Measurements from ENCODE around the gene UNC45A. TPM values are rescaled to one million over a fixed set of nuclear protein-coding genes. Genes with fewer than 3 reads are reported as not detected.
A peak's percentile ranks its signal among the peaks of the same experiment; 100 is the strongest.
"Not testable (repeated sequence)": the region's sequence is repeated elsewhere in the genome, so short reads cannot be mapped to it uniquely, and the experiment has no call there.

Gene UNC45A
- total RNA-seq, 1 donor from 2014 or later = 30.3 TPM

DNA sequence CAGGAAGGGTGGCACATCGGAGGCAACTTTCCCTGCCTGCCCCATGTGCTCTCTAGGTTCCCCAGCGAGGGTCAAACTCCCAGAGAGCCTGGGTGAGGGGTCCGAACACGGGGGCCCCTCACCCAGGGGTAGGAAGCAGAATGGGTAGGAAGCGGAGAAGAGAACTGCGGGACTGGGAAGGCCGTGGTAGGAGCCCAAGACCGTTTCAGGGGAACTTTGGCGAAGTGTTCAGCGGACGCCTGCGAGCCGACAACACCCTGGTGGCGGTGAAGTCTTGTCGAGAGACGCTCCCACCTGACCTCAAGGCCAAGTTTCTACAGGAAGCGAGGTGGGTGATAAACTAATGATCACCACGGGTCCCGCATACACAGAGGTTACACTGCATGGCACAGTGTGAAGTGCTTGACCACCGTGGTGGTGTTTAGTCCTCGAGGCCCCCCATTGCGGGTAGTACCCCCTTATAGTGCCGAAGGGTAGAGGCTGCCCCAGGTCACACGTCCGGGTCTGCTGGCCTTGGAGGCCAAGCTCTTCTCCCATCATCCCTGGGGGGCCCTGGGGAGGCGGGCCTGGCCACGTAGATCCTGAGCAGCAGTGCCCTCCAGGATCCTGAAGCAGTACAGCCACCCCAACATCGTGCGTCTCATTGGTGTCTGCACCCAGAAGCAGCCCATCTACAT is 42.4 kb upstream of the UNC45A start:
- no peak overlapping the region for H3K27ac ChIP-seq (ENCODE audit: low read depth, low read length)
- peaks cover 0 to 4% (median 2%) of the 10 kb centered on the region in 3 donors for H3K4me1 ChIP-seq (ENCODE audit: control insufficient read depth in 3 of 3, insufficient read depth in 3 of 3, low read length in 3 of 3)
- H3K9ac ChIP-seq (ENCODE audit: low read depth in 1 of 3, low read length in 3 of 3) = no peak overlapping the region
- no peaks in the 10 kb centered on the region for H3K27me3 ChIP-seq (ENCODE audit: control insufficient read depth in 3 of 3, insufficient read depth in 3 of 3, low read length in 3 of 3)
- H3K36me3 ChIP-seq (ENCODE audit: control insufficient read depth in 3 of 3, insufficient read depth in 3 of 3, low read length in 3 of 3) = peaks cover 27 to 54% (median 30%) of the 10 kb centered on the region in 3 donors
- H3K4me3 ChIP-seq (ENCODE audit: low read length in 3 of 3) = no peak overlapping the region
- no peaks in the 10 kb centered on the region for H3K9me3 ChIP-seq (ENCODE audit: control insufficient read depth in 3 of 3, low read length in 3 of 3)

DNA sequence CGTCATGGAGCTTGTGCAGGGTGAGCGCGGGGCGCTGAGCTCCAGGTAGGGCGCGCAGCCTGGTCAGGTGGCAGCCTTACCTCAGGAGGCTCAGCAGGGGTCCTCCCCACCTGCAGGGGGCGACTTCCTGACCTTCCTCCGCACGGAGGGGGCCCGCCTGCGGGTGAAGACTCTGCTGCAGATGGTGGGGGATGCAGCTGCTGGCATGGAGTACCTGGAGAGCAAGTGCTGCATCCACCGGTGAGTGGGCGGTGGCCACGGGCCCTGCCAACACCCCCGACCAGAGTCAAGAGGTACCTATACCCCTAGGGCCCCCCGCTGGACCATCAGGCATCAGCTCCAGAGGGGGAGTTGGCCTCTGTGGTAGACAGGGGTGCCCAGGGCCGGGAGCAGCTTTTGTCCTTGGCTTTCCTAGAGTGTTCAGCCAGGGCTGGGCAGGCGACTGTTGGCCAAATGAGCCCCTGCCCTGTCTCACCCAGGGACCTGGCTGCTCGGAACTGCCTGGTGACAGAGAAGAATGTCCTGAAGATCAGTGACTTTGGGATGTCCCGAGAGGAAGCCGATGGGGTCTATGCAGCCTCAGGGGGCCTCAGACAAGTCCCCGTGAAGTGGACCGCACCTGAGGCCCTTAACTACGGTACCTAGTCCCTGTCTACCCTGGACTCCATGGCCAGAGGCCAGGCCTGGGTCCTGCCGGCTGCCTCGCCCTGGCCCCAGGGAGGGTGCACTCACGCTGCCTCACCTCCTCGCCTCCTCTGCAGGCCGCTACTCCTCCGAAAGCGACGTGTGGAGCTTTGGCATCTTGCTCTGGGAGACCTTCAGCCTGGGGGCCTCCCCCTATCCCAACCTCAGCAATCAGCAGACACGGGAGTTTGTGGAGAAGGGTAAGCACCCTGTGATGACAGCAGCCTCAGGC is 41.7 kb upstream of the UNC45A start:
- Histone ChIP-seq H3K27ac (ENCODE audit: low read depth, low read length) (no peak overlapping the region), H3K4me3 (ENCODE audit: low read length in 3 of 3) (no peak overlapping the region), H3K4me1 (ENCODE audit: control insufficient read depth in 3 of 3, insufficient read depth in 3 of 3, low read length in 3 of 3) (peaks cover 0 to 4% (median 2%) of the 10 kb centered on the region in 3 donors), H3K9me3 (ENCODE audit: control insufficient read depth in 3 of 3, low read length in 3 of 3) (no peaks in the 10 kb centered on the region), H3K9ac (ENCODE audit: low read depth in 1 of 3, low read length in 3 of 3) (no peak overlapping the region), H3K27me3 (ENCODE audit: control insufficient read depth in 3 of 3, insufficient read depth in 3 of 3, low read length in 3 of 3) (no peaks in the 10 kb centered on the region), H3K36me3 (ENCODE audit: control insufficient read depth in 3 of 3, insufficient read depth in 3 of 3, low read length in 3 of 3) (peaks cover 27 to 54% (median 29%) of the 10 kb centered on the region in 3 donors)

DNA sequence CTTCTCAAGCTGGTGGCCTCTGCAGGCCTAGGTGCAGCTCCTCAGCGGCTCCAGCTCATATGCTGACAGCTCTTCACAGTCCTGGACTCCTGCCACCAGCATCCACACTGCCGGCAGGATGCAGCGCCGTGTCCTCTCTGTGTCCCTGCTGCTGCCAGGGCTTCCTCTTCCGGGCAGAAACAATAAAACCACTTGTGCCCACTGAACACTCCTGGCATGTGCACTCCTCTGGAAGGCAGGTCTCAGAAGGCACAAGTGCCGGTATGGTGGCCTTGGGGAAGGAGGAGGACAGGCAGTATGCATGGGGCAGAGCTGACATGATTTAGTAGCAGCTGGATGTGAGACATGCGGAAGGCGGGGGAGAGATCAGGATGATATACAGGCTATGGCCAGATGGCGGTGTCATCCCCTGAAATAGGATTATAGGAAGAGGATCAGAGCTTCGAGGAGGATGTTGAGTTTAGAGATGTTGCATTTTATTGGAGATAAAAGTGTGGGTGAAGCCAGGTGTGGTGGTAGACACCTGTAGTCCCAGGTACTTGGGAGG is 39.4 kb upstream of the UNC45A start:
- Histone ChIP-seq H3K27me3 (ENCODE audit: control insufficient read depth in 3 of 3, insufficient read depth in 3 of 3, low read length in 3 of 3) (no peaks in the 10 kb centered on the region), H3K27ac (ENCODE audit: low read depth, low read length) (no peak overlapping the region), H3K4me3 (ENCODE audit: low read length in 3 of 3) (no peak overlapping the region), H3K36me3 (ENCODE audit: control insufficient read depth in 3 of 3, insufficient read depth in 3 of 3, low read length in 3 of 3) (peaks cover 20 to 42% (median 20%) of the 10 kb centered on the region in 3 donors), H3K4me1 (ENCODE audit: control insufficient read depth in 3 of 3, insufficient read depth in 3 of 3, low read length in 3 of 3) (peaks cover 0 to 4% (median 2%) of the 10 kb centered on the region in 3 donors), H3K9ac (ENCODE audit: low read depth in 1 of 3, low read length in 3 of 3) (no peak overlapping the region), H3K9me3 (ENCODE audit: control insufficient read depth in 3 of 3, low read length in 3 of 3) (no peaks in the 10 kb centered on the region)

DNA sequence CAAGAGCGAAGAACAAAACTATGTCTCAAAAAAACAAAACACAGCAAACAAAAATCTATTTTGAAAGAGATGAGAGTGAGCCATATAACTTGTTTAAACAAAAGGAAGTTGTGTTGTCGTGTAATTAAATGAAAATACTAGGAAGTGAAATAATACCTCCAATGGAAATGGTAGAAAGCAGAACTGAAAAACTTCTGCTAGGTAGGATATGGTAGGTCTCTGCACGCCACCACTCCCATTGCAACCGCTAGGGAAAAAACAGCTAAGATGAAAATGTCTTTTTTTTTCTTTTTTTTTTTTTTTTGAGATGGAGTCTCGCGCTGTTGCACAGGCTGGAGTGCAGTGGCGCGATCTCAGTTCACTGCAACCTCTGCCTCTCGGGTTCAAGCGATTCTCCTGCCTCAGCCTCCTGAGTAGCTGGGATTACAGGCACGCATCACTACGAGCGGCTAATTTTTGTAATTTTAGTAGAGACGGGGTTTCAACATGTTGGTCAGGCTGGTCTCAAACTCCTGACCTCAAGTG is 37.9 kb upstream of the UNC45A start:
- not testable (repeated sequence) for H3K9me3 ChIP-seq (ENCODE audit: control insufficient read depth in 3 of 3, low read length in 3 of 3); H3K4me3 ChIP-seq (ENCODE audit: low read length in 3 of 3); H3K27me3 ChIP-seq (ENCODE audit: control insufficient read depth in 3 of 3, insufficient read depth in 3 of 3, low read length in 3 of 3); H3K27ac ChIP-seq (ENCODE audit: low read depth, low read length); H3K9ac ChIP-seq (ENCODE audit: low read depth in 1 of 3, low read length in 3 of 3)
- Histone ChIP-seq H3K4me1 (ENCODE audit: control insufficient read depth in 3 of 3, insufficient read depth in 3 of 3, low read length in 3 of 3) (peaks cover 6 to 11% (median 9%) of the 10 kb centered on the region in 3 donors), H3K36me3 (ENCODE audit: control insufficient read depth in 3 of 3, insufficient read depth in 3 of 3, low read length in 3 of 3) (peaks cover 7 to 28% (median 12%) of the 10 kb centered on the region in 3 donors)

DNA sequence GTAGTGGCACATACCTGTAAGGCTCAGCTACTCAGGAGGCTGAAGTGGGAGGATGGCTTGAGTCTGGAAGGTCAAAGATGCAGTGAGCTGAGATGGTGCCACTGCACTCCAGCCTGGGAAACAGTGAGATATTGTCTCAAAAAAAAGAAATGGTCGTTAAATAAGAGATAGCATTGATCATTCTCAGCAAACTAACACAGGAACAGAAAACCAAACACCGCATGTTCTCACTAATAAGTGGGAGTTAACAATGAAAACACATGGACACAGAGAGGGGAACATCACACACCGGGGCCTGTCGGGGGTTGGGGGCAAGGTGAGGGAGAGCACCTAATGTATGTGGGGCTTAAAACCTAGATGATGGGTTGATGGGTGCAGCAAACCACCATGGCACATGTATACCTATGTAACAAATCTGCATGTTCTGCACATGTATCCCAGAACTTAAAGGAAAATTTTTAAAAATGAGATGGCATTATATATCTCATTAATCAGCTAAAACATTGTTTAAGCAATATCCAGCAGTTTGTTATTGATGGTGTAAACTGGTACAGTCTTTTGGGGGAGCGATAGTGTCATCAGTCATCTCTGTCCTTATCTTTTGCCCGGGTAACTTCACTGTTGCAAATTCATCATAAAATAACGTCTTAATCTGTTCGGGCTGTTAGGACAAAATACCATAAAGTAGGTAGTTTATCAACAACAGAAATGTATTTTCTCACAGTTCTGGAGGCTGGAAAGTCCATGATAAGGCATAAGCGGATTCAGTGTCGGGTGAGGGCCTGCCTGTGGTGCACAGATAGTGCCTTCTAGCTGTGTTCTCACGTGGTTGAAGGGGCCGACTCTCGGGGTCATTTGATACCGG is 33.7 kb upstream of the UNC45A start:
- Histone ChIP-seq H3K36me3 (ENCODE audit: control insufficient read depth in 3 of 3, insufficient read depth in 3 of 3, low read length in 3 of 3) (peaks cover 16 to 18% (median 17%) of the 10 kb centered on the region in 3 donors), H3K4me1 (ENCODE audit: control insufficient read depth in 3 of 3, insufficient read depth in 3 of 3, low read length in 3 of 3) (peaks cover 15 to 30% (median 24%) of the 10 kb centered on the region in 3 donors), H3K9ac (ENCODE audit: low read depth in 1 of 3, low read length in 3 of 3) (peak overlapping the region; percentile 47 to 92 (median 84)), H3K27ac (ENCODE audit: low read depth, low read length) (peak overlapping the region; percentile 81), H3K27me3 (ENCODE audit: control insufficient read depth in 3 of 3, insufficient read depth in 3 of 3, low read length in 3 of 3) (no peaks in the 10 kb centered on the region), H3K4me3 (ENCODE audit: low read length in 3 of 3) (peak overlapping the region in 1 of 3 donors; percentile 93), H3K9me3 (ENCODE audit: control insufficient read depth in 3 of 3, low read length in 3 of 3) (no peaks in the 10 kb centered on the region)

DNA sequence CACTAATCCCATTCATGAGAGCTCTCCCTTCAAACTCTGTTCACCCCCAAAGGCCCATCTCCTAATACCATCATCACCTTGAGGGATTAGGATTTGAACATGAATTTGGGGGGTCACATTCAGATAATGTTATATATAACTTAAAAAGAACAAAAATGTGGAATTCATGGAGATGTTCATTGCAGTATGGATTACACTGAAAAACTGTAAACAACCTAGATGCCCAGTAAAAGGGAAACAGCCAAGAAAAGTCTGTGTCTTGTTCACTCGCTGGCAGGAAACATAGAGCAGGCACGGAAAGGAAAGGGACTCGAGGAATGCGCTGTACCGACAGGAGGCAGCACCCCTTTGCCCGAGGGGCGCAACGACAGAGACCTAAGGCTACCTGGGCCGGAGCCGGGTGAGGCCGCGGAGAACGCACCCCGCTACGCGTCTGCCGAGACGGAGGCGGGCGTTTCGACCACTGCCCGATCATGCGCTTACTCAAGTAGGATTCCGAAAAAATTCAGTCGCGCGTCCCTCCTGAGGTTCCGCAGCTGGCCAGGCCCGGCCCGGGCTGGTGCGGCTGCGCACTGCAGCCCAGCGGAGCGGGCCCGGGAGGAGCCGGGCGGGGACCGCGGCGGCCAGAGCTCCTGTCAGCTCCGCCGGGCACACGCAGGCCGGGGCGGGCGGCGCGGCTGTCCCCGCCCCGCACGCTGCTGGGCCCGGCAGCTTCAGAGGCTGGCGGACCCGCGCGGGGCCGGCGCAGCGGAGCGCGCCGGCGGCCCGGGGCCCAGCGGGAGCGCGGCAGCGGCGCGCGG is 32.8 kb upstream of the UNC45A start:
- H3K9me3 ChIP-seq (ENCODE audit: control insufficient read depth in 3 of 3, low read length in 3 of 3) = no peaks in the 10 kb centered on the region
- H3K4me3 ChIP-seq (ENCODE audit: low read length in 3 of 3) = peak overlapping the region; percentile 85 to 93 (median 92)
- H3K36me3 ChIP-seq (ENCODE audit: control insufficient read depth in 3 of 3, insufficient read depth in 3 of 3, low read length in 3 of 3) = peaks cover 25 to 26% (median 25%) of the 10 kb centered on the region in 3 donors
- H3K9ac ChIP-seq (ENCODE audit: low read depth in 1 of 3, low read length in 3 of 3) = peak overlapping the region; percentile 84 to 92 (median 89)
- H3K4me1 ChIP-seq (ENCODE audit: control insufficient read depth in 3 of 3, insufficient read depth in 3 of 3, low read length in 3 of 3) = peaks cover 15 to 33% (median 24%) of the 10 kb centered on the region in 3 donors
- H3K27ac ChIP-seq (ENCODE audit: low read depth, low read length) = peak overlapping the region; percentile 81
- H3K27me3 ChIP-seq (ENCODE audit: control insufficient read depth in 3 of 3, insufficient read depth in 3 of 3, low read length in 3 of 3) = no peaks in the 10 kb centered on the region

DNA sequence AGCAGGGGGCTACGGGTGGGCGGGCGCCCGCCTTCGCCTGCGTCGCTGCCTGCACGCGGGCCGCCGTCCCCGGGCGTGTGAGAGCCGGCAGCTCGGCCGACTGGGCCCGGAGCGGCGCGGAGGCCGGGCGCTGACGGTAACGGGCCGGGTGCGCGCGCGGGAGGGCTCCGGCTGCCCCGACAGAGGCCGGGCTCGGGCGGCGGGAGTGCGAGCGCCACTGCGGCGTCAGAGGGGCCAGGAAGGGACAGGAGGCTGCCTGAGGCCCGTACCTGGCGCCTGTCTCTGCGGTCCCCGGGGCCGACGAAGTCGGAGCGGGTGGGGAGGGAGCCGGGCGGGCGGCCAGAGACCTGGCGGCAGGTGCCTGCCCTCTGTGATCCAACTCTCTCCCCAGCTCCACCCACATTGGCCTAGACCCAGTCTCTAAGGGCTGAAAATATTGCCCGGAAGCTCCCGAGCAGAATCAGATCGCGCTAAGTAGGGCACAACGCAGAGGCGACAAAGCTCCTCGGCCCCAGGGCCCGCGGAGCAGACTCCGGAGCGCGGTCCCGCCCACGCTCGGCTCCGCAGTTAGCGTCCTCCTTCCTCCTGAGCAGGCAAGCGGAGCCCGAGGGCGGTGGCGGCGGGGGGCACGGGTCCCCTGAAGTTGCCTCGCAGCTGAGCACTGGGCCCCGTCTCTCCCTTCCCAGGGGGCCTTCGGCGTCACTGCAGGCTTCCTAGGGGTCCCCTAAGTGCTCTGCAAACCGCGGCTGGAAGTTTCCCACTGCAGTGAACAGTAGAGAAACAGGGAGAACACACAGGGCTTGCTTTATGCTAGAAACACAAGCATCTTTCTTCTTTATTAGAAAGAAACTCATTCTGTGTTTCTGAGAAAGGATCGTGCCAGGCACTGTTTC is 32.0 kb upstream of the UNC45A start, which contains the start of gene MAN2A2:
TSS of gene MAN2A2 (plus strand) at position 463 of the 893 bp plus-strand sequence. CDS start 906 bp downstream, outside the sequence.
- peak within 1 kb of the TSS; percentile 84 to 92 (median 89) for H3K9ac ChIP-seq (ENCODE audit: low read depth in 1 of 3, low read length in 3 of 3)
- H3K27ac ChIP-seq (ENCODE audit: low read depth, low read length) = peak within 1 kb of the TSS; percentile 85
- H3K4me3 ChIP-seq (ENCODE audit: low read length in 3 of 3) = peak within 1 kb of the TSS; percentile 85 to 93 (median 92)
- peaks cover 30 to 34% (median 34%) of the 10 kb centered on the region in 3 donors for H3K36me3 ChIP-seq (ENCODE audit: control insufficient read depth in 3 of 3, insufficient read depth in 3 of 3, low read length in 3 of 3)
- H3K27me3 ChIP-seq (ENCODE audit: control insufficient read depth in 3 of 3, insufficient read depth in 3 of 3, low read length in 3 of 3) = no peaks in the 10 kb centered on the region
- H3K9me3 ChIP-seq (ENCODE audit: control insufficient read depth in 3 of 3, low read length in 3 of 3) = no peaks in the 10 kb centered on the region
- peaks cover 15 to 36% (median 25%) of the 10 kb centered on the region in 3 donors for H3K4me1 ChIP-seq (ENCODE audit: control insufficient read depth in 3 of 3, insufficient read depth in 3 of 3, low read length in 3 of 3)

Measured in skeletal muscle tissue (tissue), 4 donors.